Skin of body (tissue), 2 donors: ENCODE data around the gene UPB1. TPM values are rescaled to one million over a fixed set of nuclear protein-coding genes. Genes with fewer than 3 reads are reported as not detected.
"Not testable (repeated sequence)": the region's sequence is repeated elsewhere in the genome, so short reads cannot be mapped to it uniquely, and the experiment has no call there.

Source experiments
- DNase-seq: peaks from one replicate; lab custom pipeline; 2025; lab: John Stamatoyannopoulos, UW
- total RNA-seq: library from RNA; depleted of rRNA; stranded (reverse); fragments of >200 nt; gene quantifications from one replicate; pipeline ENCODE4 v1.2.3, GENCODE V29; 2014

The UPB1 gene
- total RNA-seq, 1 donor from 2014 or later, result 0.39 TPM

DNA sequence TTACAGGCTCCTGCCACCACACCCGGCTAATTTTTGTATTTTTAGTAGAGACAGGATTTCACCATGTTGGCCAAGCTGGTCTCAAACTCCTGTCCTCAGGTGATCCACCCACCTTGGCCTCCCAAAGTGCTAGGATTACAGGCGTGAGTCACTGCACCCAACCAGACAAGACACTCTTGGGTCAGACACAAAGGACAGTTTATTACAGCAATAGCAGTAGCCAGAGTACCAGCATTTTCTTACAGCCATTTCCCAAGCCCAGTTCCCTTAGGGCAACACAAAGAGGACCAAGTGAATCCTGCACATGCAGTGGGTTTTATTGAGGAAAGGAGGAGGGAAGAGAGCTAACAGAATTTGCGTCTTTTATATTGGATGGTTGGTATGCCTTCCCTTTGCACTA lies 35.8 kb downstream of the UPB1 start:
- not testable (repeated sequence) for DNase-seq

DNA sequence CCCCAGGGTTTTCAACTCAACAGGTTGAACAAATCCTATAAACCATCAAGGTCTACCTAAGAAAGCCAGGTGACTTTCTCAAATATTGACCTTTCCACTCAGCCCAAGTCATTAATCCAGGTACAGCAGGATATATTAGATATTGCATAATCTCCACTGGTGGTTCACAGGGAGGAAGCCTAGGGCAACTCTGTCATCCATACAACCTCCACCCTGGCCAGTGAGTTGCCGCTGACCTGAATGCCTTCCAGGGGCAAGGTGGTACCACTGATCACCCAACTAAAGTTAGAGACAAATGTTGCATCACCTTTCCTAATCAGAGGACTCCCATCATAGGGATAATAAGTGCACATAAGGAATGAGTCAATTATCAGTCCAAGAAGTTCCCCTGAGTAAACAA lies 36.9 kb downstream of the UPB1 start:
- DNase-seq, result no peak

DNA sequence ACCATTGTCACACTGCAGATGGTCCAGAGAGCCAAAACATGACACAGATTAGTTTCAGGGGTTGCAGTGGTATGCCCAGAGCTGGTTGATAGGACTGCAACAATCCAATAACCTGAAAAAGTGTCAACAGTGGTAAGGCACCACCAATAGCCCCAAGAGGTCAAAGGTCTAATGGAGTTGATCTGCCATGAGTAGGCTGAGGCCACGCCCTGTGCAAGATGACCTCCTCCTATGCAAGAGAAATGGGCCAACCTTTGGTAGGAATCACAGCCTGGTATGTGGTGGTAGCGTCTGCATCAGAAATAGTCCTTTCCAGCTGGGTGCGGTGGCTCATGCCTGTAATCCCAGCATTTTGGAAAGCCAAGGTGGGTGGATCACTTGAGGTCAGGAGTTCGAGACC lies 40.2 kb downstream of the UPB1 start:
- no peak for DNase-seq

DNA sequence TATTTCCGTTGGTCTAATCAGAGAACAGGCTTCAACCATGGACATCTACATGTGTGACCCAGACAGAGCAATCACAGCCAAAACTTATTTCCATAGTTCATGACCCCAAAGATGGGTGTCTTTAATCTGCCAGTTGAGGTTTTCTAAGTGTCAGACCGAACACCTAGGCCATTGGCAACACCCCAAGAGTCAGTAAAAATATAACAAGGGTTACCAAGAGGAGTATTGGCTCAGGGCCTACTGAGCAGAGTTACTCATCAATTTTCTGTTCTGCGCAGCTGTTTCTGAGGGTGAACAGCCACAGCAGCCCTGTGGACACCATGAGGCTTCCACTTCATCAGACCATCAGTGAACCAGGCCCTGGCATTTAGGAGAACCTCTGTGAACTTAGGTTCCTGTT lies 41.0 kb downstream of the UPB1 start:
- DNase-seq, result no peak

DNA sequence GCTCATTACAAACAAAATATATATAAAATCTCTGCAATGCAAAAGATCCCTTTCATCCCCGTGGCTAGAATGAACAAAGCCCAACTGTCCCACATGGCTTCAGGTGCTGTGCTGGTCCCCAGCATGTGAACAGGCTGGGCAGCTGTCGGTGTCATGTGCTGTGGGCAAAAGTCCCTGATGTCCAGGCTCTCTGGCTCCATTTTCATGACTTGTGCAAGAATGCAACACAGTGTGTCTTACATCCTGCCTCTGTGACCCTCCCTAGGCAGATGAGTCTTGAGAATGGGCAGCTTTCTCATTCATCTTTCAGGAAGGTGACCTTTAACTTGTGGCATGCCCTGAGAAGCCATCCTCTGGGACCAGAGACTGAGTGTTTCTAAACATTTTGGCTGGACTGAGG lies 45.3 kb downstream of the UPB1 start:
- DNase-seq, result no peak

DNA sequence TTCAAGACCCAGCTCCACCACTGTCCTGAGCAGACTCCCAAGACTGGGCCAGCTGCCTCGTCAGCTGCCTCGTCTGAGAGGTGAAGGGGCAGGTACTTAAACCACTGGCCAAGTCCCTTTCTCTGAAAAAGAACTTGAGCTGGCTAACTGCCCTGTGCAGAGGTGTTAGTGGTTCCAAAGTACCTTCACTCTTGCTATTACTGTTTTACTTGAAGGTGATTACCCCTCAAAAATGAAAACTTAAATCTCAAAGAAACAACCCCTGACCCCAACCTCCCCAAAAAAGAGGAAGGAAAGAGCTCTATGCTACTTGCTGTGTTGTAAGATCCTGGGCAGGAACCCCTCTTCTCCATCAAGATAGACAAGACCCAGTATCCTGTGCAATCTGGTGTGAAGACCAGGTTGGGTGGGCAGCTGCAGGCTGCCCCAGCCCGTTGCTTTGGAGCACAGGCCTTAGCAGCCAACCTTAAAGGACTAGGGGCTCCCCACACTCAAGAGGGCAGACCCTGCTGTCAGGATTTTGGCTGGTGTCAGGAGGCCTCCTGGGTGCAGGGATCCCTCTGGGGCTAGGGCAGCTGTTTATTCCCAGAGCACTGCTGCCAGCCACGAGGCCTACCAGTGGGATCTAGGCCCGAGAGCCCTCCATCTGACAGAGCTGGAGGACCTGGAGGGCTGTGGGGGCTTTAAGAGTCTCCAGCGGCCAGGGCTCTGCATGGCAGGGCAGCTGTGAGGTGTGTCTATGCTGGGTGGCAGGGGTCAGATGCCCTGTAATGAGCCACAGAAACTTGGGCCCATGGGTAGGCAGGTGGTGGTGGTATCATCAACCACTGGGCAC lies 46.8 kb downstream of the UPB1 start:
- no peak for DNase-seq

DNA sequence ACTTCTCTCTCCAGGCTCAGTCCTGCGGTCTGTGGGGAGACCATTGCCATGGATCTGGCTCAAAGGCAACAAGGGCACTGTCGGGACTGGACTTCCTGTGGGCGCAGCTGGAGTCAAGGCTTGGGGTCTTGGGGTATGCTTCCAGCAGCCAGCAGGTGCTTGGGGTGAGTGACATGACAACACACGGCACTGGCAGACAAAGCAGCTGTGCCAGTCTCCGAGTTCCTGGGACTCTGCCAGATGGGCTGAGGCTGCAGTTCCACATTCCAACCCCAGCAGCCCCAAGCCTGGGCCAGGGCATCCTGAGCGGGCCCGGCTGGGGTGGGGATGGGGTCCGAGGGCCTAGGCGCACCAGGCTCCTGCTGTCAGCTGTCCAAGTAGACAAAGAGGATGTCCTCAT lies 47.5 kb downstream of the UPB1 start:
- no peak for DNase-seq

DNA sequence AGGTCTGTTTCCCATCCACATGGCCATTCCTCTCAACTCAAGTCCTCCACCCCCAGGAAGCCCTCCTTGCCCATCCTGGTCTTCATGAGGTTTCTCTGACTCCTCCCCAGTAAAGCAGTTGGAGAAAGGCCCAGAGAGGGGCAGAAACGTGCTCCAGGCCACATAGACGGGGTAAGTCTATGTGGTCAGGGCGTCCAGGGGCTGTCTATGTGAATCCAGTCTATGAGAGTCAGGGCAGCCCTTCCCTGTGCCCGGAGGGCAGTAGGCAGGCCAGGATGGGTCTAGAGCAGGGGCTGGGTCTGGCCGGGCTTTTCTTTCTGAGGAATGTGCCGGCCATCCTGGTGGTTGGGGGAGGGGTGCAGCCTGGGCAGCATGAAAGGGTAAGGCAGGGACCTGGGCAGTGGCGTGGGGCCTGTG lies 48.1 kb downstream of the UPB1 start:
- no peak for DNase-seq

DNA sequence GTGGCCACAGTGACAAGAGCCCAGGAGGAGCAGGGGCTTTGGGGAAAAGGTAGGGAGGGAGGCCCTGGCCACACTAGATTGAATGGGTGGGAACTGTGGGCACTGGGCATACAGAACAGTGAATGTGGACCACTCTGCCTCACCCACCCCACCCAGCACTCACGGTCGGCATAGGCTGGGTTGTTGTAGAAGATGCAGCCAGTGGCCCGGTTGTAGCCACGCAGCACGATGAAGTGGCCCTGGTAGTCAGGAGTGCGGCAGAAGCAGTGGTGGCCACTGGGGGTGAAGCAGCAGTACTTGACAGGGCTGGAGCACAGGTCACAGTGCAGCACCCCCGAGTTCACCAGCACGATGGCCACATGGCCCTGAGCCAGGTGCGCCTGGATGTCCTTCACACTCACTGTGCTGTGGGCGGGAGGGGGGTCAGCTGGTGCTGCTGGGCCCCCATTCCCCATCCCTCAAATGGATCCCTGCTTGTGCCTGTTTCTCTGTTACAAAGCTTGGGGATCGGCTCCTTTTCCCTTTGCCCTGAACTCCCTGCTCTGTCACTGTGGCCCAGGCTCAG lies 48.6 kb downstream of the UPB1 start:
- no peak for DNase-seq

DNA sequence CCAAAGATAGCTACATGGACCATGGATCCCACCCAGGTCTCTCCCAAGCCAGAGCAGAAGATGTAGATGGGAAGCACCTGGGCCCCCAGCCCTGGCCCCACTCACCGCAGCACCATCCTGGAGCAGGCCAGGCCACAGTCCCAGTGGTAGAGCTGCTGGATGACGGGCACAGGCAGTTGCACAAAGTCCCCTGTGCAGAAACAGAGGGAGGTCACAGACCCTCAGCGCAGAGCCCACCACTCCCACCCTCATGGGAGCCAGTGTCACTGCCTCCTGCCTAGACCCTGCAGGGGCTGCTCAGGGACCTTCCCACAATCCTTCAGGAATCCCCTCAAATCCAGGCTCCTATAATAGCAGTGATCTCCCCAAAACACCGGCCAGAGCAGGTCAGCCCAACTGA lies 53.7 kb downstream of the UPB1 start:
- no peak for DNase-seq

DNA sequence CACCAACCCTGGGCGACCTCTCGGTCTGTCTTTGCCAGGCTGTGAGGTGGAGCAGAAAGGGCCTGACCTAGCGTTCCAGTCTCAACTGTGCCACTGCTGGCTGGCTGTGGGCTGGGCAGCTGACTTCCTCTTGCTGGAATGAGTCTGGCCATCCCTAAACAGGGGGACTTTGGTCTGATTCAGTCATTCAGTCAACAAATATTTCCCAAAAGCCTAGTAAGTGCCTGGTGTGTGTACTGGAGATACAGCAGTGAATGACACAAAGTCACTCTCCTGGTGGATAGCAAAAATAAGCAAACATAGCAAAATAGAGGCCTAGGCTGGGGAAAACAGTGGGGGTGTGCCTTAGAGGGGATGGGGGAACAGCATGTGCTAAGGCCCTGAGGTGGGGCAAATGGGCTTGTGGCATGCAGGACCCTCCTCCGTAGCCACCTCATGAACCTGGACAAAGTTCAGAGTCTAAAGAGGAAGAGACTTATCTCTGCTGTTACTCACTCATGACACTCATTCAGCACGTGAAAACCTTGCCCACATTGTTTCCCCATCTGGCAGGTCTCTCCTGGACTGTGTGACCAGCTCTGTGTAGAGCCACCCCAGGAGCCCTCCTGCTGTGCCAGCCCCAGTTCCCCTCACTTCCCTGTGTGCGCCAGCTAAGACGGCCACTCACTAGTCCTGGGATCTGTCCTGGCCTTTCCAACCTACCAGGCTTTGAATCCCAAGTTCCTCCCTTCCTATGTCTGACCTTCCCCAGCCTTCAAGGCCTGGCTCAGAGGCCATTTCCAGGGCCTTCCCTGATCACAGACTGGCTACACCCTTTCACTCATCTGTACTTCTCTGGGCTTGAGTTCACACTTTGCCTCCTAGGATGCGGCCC lies 55.1 kb downstream of the UPB1 start:
- no peak for DNase-seq

DNA sequence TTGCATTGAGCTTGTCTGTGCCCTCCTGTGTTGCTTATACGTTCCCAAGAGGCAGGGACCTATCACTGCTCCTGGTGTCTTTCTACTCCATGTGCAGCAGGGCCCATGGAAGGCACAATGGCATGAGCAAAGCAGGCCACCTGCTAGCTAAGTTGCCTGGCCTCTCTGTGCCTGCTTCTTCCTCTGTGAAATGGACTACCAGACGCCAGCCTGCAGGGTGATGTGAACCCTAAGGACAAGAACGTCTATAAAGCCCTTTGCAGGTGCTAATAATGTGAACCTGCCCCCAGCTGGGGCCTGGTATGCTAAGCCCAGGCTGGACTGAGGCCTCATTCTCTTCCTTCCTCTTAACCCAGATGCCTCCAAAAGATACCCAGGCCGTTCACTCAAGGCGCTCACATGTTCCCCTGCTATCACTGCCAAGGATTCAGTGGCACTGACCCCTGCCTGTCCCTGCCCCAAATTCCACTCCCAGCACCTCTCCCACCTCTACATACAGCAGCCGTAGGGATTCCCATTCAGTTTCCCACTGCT lies 55.8 kb downstream of the UPB1 start:
- DNase-seq, result no peak

DNA sequence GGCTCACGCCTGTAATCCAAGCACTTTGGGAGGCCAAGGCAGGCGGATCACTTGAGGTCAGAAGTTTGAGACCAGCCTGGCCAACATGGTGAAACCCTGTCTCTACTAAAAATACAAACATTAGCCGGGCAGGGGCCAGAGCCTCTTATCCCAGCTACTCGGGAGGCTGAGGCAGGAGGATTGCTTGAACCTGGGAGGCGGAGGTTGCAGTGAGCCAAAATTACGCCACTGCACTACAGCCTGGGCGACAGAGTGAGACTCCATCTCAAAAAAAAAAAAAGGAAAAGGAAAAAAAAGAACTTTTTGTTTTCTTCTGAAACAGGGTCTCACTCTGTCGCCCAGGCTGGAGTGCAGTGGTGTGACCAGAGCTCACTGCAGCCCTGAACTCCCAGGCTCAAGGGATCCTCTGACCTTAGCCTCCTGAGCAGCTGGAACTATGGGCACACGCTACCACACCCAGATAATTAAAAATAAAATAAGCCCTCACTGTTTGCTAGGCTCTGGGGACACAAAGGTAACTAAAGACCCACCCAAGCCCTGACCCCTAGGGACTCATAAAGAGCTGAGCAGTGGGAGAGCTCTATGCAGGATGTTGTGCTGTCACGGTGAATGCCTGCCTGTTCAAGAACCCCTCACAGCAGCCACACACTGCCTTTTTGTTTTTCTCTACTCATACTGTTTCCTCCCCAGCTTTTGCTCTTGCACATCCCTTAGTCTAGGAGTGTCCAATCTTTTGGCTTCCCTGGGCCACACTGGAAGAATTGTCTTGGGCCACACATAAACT lies 57.6 kb downstream of the UPB1 start:
- not testable (repeated sequence) for DNase-seq

DNA sequence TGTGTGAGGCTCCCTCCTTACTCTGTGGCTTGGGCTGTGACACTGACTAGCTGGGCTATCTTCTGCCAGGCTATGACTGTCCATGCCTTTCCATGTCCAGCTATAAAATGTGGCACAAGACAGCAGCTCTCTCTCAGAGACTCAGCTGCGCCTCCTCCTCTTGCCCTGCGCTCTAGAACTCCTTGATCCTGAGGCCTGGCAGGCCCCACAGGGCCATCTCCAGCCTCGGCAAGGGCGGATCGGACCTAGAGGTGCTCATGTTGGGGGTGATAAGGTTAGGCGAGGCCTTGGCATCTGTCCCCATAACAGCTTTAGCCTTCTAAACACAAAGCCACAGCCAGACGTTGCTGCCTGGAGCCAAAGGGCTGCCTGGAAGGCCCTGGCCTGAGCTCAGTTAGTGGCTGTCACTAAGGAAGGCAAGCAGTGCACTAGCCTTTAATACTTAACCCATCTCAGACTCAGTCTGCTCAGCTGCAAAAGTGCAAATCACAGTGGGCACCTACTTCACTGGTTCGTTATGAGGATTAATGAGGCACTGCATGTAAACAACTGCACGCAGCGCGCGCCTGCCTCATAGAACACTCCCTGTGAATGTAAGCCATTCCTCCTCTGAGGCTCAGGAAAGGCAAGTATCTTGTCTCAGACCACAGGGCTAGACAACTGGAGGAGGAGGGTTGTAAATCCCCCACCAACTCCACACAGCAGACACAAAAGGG lies 58.6 kb downstream of the UPB1 start:
- DNase-seq, result no peak

DNA sequence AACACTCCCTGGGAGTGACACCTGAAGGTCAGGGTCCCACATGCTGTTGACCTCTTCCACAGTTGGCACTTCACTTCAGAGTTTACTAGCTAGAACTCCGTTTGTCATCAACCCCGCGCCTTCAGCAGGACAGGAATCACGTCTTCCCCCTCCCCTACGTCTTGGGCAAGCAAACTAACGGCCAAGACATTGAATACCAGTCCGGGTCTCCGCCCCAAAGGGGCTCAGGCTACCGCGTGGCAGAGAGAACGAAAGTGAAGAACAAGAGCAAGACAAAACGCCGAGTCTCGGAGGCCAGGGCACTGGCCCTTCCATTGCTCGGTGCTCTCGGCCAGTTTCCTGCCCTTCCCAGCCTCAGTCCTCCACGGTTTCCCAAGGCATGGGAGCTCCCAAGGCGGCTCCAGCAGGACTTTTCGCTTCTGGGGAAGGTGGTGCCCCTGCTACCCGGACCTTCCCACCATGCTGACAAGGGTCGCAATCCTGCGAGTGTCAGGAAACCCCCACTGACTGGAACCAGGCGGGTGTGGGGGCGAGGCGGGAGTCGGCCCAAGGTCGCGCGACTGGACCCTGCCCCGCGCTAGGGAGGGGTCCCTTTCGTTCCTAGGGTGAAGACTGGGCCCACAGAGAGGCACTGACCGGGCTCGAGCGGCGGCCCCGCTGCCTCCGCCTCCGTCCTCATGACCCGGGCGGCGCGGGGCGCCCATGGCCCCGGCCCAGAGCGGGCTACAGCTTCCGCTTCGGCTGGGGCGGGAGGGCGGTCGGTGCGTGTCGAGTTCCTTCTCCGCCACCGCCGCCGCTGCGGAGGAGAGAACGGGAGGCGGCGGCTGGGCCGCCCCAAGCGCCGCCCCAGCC lies 59.4 kb downstream of the UPB1 start, which contains the start of gene GUCD1:
Gene GUCD1, minus strand, starts transcription at position 826 of the 852 bp plus-strand sequence. Its CDS starts 147 bp downstream, at position 679.
- peak; percentile 31 for DNase-seq

DNA sequence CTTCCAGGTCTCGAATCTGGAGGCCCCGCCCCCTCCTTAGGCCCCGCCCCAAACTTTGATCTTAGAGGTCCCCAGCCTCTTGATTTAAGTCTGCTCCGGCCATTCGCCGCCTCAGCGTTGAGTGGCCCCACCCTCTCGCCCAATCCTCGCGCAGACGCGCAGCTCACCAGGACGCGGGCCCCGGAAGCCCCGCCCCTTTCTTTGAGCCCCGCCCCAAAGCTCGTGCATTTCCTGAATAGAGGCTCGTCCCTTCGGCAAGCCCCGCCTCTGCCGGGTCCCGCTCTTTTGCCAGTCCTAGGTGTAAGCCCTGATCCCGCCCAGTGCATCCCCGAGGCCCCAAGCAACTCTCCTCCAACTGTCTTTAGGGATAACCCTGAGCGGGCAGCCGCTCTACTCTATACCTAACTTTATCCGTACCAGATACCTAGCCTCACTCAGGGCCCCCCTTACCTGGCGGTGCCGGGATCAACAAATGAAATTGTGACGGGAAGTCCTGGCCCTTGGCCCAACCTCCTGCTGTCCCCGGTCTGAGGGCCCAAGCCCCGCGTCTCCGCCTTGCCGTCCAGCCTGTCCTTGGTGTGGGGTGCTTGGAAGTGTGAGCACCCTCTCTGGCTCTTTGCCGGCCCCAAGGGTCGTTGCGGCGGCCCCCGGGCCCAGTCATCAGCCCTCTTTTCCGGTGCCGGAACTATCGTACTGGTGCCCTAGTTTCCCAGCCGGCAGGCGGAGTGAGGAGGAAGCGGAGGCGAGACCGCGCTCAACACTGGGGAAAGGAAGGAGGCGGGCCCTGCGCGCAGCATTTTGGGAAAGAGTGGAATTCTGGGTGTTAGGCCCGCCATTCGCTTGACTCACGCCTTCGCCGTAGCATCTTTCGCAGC lies 60.3 kb downstream of the UPB1 start, which contains the start of gene SNRPD3:
Gene SNRPD3, plus strand, starts transcription at position 835 of the 875 bp plus-strand sequence. CDS start 1,676 bp downstream, outside the sequence.
- DNase-seq, result peak; percentile 99

DNA sequence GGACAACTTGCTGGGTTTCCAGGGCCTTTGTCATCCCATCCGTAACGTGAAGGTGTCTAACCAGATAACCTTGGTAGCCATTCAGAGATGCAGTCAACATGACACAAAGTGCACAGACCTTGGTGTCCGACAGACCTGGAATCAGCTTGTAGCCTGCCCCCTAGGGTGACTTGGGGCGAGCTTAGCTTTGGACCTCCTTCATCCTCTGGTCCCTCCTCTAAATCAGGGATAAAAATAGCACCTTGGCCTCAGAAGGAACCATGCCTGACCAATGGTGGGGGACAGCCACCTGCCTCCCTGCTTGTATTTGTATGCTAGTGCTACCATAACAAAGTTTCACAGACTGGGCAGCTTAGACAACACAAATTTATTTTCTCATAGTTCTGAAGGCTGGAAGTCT lies 64.3 kb downstream of the UPB1 start:
- DNase-seq, result no peak

DNA sequence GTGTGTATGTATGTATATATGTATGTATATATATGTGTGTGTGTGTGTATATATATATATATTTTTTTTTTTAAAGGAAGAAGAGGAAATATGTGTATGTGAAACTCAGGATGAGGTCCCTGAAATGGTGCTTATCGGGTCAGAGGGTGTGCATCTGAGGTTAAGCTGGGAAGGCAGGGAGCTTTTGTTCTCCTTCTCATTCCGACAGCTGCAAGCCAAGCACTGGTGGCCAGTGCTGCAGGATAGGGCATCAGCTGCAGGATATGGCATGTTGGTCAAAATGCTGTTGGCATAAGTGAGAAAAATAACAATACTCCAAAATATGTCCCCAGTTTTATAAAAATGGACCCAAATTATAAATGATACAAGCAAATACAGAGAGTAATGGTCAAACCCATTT lies 68.1 kb downstream of the UPB1 start:
- no peak for DNase-seq
